Measurements from ENCODE around the gene CTTNBP2NL.
A peak's percentile ranks its signal among the peaks of the same experiment; 100 is the strongest.
"Not testable (repeated sequence)": the region's sequence is repeated elsewhere in the genome, so short reads cannot be mapped to it uniquely, and the experiment has no call there.

Gene CTTNBP2NL

GRCh38 chr1:112460615-112461014 lies 64.6 kb downstream of the CTTNBP2NL start:
- no peak for TF ChIP-seq CTCF (conservative IDR thresholded peaks at IDR 0.05)
- peak overlapping the region; percentile 99 for H3K27ac ChIP-seq

- TF ChIP-seq CTCF (conservative IDR thresholded peaks at IDR 0.05), result no peak
- peak overlapping the region; percentile 99 for H3K27ac ChIP-seq
These were observed 65.3 kb downstream of the CTTNBP2NL start for GRCh38 chr1:112461200-112461871.

GRCh38 chr1:112462953-112463279 lies 66.9 kb downstream of the CTTNBP2NL start:
- peak overlapping the region; percentile 99 for H3K27ac ChIP-seq
- no peak for TF ChIP-seq CTCF (conservative IDR thresholded peaks at IDR 0.05)

DNA sequence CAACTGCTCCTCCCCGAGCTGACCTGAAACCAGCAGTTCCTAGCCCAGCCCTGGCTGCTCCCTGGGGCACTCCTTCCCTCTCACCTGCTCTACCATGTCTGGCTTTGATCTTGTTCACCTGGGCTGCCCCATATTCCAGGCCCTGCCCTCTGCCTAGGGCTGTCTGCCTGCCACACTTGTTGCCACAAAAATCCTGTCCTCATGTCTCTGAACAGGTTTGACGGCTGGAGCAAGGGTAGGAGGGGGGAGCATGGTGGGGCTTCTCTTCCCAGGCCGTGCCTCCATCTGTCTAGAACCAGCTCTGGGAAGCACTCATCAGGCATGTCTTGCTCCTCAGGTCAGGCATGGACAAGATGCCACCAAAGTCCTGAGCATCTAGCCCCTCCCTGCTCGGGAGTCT lies 68.5 kb downstream of the CTTNBP2NL start:
- peak overlapping the region; percentile 99 for H3K27ac ChIP-seq
- TF ChIP-seq CTCF (conservative IDR thresholded peaks at IDR 0.05), result no peak

DNA sequence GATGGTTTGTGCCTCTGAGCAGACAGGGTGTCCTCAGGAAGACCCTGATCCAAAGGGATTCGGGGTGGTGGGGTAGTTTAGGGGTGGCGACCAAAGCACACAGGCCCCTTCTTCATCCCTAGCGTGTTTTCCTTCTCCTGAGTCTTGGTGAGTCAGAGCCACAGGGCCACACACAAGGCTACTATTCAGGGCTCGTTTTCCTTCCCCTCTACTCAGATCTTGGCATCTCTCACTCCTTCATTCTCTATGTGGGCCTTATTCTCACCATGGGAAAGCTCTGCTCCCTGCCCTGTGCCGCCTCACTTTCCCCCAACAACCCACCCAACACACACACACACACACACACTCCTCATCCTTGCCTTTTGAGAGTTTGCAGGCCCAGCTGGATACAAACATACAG lies 69.1 kb downstream of the CTTNBP2NL start:
- no peak for TF ChIP-seq CTCF (conservative IDR thresholded peaks at IDR 0.05)
- H3K27ac ChIP-seq, result peak overlapping the region; percentile 99

DNA sequence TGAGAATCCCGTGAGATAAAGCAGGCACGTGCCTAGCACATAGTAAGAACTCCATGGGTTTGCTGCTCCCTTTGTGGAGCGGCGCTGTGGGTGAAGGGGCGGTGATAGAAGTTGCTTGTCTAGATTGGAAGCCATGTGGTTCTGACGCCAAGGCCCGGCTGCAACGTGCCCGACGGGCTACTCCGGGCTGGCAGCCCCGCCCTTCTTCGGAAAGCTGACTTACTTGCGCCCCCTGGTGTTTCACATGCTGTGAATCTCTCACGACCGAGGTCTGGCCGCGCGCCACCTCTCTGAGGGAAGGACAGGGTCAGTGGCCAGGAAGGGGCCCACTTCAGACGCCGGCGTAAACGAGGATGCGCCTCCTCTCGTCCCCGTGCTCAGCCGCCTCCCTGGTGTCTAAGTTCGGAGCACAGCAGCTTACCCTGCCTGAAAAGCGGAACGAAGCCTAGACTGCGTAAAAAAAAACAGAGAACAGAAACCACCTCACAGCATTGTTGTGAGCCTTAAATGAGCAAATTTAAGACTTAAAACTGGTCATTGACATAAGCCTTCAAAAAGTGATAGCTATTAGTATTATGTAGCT lies 70.2 kb downstream of the CTTNBP2NL start:
- TF ChIP-seq CTCF (conservative IDR thresholded peaks at IDR 0.05), result peak; percentile 86
- H3K27ac ChIP-seq, result peak overlapping the region; percentile 99

DNA sequence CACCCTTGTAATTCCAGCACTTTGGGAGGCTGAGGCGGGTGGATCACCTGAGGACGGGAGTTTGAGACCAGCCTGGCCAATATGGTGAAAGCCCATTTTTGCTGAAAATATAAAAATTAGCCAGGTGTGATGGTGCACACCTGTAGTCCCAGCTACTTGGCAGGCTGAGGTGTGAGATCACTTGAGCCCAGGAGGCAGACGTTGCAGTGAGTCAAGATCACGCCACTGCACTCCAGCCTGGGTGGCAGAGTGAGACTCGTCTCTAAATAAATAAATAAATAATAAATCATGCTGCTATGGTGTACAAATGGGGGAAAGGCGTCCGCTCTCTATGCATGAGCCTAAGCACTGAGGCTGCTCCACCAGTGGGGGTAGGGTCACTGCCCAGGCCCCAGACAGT lies 74.3 kb downstream of the CTTNBP2NL start:
- H3K27ac ChIP-seq, result not testable (repeated sequence)

DNA sequence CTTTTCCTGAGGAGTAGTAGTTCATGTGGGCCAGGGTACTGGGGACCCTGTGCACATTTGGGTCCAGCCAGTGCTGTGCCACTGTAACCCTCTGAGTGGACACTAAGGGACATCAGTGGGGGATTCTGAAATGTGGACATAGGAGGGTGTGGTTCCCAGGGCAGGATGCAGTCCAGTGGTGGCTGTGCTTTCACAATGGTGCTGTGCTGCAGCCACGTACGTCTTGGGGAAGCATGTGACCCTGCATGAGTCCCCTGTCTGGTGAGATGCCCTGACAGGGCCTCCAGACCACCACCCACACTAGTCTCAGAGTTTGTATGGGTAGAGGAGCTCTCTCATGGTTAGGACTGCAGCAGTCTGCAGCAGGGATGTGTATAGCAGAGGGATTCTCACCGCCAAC lies 75.0 kb downstream of the CTTNBP2NL start:
- H3K27ac ChIP-seq, result no peak overlapping the region
- TF ChIP-seq CTCF (conservative IDR thresholded peaks at IDR 0.05), result no peak

Measured in VCaP (cell line).